Gastroesophageal sphincter (tissue), 3 donors: ENCODE measurements around the gene VWC2L.

ENCODE experiments used
- CTCF ChIP-seq, 4 experiments: fragments of 200-600 bp in 2 of 4; fragments of 450-650 bp in 2 of 4; sonication (generic) in 1 of 4; IDR thresholded peaks; one replicate each; pipeline ENCODE4 v1.5.1; 2017 to 2019; ENCODE audit warnings: antibody characterized with exemption in 4 of 4, mild to moderate bottlenecking in 2 of 4, moderate library complexity in 2 of 4
- EP300 ChIP-seq: sonication (generic); formaldehyde crosslinking; IDR thresholded peaks from one replicate; pipeline ENCODE4 v1.6.1; 2017; ENCODE audit warnings: antibody characterized with exemption, mild to moderate bottlenecking
- POLR2A ChIP-seq, 2 donors: fragments of 450-650 bp; IDR thresholded peaks; one replicate each; pipeline ENCODE4 v1.6.1; 2017; ENCODE audit warnings: antibody characterized with exemption in 2 of 2, mild to moderate bottlenecking in 2 of 2, moderate library complexity in 1 of 2

- TF ChIP-seq CTCF (IDR thresholded peaks at IDR 0.05) = no peak
- no peak for TF ChIP-seq POLR2A (IDR thresholded peaks at IDR 0.05)
- TF ChIP-seq EP300 = no peak
These were observed 166.9 kb downstream of the VWC2L start for GRCh38 chr2:214577769-214578168.
